GM19467 (cell line): ENCODE measurements around the gene NPB.

Source experiments
- ATAC-seq: cut with Tn5 transposase; IDR thresholded peaks from one replicate; pipeline ENCODE4 v1.9.1; 2021; ENCODE audit warnings: mild to moderate bottlenecking, moderate library complexity; ENCODE audit not compliant: unreplicated experiment

Gene NPB

GRCh38 chr17:81902023-81902652 is at the start of gene NPB:
Gene NPB (plus strand): TSS chr17:81902238. CDS start chr17:81902278, 40 bp downstream.
- ATAC-seq = no peak

GRCh38 chr17:81854974-81855774 is 46.9 kb upstream of the NPB start:
- no peak for ATAC-seq

GRCh38 chr17:81858170-81858966 is 43.7 kb upstream of the NPB start:
- no peak for ATAC-seq

- ATAC-seq = no peak
These were observed 42.8 kb upstream of the NPB start for GRCh38 chr17:81858967-81859905.

GRCh38 chr17:81859906-81860755 is 41.9 kb upstream of the NPB start, which contains the start of gene P4HB:
Gene P4HB (minus strand): TSS chr17:81860535. CDS start chr17:81860471, 64 bp downstream.
- ATAC-seq = peak; percentile 73

- peak; percentile 77 for ATAC-seq
These were observed 41.1 kb upstream of the NPB start for GRCh38 chr17:81860756-81861568.

GRCh38 chr17:81863123-81863675 is 38.8 kb upstream of the NPB start:
- no peak for ATAC-seq

- no peak for ATAC-seq
These were observed 37.9 kb upstream of the NPB start for GRCh38 chr17:81863833-81864768.

- ATAC-seq = no peak
These were observed 36.7 kb upstream of the NPB start for GRCh38 chr17:81865358-81865732.

- no peak for ATAC-seq
These were observed 36.2 kb upstream of the NPB start for GRCh38 chr17:81865733-81866439.

- ATAC-seq = no peak
These were observed 35.4 kb upstream of the NPB start for GRCh38 chr17:81866440-81867169.

- no peak for ATAC-seq
These were observed 34.7 kb upstream of the NPB start for GRCh38 chr17:81867170-81867990.

GRCh38 chr17:81867991-81868673 is 33.9 kb upstream of the NPB start:
- ATAC-seq = no peak

- ATAC-seq = no peak
These were observed 33.3 kb upstream of the NPB start for GRCh38 chr17:81868674-81869220.
